Skeletal muscle cell (primary cell): Measurements from ENCODE around the gene PLBD2.

Experiments
- DNase-seq: peaks from one replicate; pipeline ENCODE4 v3.0.0-alpha.2; 2010; ENCODE audit warnings: low read depth
- H3K4me3 ChIP-seq: 2 replicates; pipeline ENCODE4 v1.5.1; 2011; ENCODE audit warnings: low read depth, mild to moderate bottlenecking, control low read depth, low read length, moderate library complexity

PLBD2 gene

DNA sequence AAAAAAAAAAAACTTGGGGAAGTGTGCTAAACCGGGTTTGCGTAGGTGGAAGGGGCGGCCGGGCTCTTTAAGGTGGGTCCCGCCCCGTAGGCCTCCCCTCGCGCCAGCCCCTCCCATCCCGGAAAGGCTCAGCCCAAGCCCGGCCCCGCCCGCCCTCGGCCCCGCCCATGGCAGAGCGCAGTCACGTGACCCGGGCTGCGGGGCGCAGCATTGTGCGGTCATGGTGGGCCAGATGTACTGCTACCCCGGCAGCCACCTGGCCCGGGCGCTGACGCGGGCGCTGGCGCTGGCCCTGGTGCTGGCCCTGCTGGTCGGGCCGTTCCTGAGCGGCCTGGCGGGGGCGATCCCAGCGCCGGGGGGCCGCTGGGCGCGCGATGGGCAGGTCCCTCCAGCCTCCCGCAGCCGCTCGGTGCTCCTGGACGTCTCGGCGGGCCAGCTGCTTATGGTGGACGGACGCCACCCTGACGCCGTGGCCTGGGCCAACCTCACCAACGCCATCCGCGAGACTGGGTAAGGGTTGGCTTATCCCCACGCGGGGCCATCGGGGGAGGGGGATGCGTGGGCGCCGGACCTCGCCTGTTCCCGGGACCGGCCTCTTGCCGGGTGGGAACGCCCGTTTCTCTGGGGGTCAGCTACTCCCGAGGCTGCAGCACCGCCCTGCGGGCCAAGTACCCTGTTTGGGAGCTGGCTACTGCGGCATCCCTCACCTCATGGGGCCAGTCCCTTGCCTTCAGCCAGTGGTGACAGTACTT, at the start of gene PLBD2:
PLBD2 (plus strand) TSS at position 207 of the 752 bp plus-strand sequence; CDS start at position 221, 14 bp downstream.
- H3K4me3 ChIP-seq: peak within 1 kb of the TSS; percentile 85
- DNase-seq: peak; percentile 76

- H3K4me3 ChIP-seq: no peak overlapping the region
- DNase-seq: no peak
Measured at GRCh38 chr12:113310489-113310888, 47.9 kb upstream of the PLBD2 start.

DNA sequence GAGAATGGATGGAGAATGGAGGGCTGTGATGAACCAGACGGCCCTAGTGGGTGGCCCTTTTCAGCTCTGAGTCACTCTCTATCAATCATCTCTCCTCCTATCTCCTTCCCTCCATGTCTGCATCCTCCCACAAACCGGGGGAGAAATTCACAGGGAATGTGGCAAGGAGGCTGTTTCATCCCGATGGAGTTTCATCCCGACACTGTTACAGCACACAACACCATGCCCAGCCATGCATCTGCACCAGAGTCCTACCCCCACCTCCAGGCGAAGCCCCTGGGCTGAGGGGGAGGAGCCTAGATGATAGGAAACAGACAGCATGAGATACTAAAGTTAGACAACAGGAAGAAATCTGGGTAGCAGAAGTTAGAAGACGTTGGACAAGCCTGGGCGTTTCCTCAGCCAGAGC, 44.3 kb upstream of the PLBD2 start:
- no peak overlapping the region for H3K4me3 ChIP-seq
- no peak for DNase-seq

GRCh38 chr12:113315358-113315757, 43.0 kb upstream of the PLBD2 start:
- no peak for DNase-seq
- H3K4me3 ChIP-seq: no peak overlapping the region

DNA sequence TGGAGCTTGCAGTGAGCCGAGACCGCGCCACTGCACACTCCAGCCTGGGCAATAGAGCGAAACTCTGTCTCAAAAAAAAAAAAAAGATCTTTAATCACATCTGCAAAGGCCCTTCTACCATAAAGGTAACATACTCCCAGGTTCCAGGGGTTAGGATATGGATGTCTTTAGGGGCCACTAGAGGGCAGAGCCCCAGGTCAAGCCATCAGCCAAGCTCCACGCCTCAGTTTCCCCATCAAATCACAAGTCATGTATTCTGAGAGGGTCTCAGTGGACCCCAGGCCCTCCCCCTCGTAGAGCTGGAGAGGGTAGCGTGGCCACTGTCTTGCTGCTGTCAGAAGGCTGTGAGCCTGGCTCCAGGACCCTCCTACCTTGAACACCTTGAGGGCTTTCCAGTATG, 42.2 kb upstream of the PLBD2 start:
- H3K4me3 ChIP-seq: no peak overlapping the region
- no peak for DNase-seq

DNA sequence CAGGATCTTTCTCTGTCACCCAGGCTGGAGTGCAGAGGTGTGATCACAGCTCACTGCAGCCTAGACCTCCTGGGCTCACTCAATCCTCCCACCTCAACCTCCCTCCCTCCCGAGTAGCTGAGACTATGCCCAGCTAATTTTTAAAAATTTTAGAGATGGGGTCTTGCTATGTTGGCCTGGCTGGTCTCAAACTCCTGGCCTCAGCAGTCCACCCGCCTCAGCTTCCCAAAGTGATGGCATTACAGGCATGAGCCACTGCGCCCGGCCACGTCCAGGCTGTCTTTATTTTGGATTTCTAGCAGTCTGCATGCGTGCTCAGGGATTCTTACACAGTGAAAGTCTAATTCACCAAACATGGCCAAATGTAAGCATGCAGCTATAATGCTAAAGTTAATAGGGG, 41.3 kb upstream of the PLBD2 start:
- no peak for DNase-seq
- H3K4me3 ChIP-seq: no peak overlapping the region

- DNase-seq: no peak
- H3K4me3 ChIP-seq: no peak overlapping the region
Measured at GRCh38 chr12:113318046-113318656, 40.2 kb upstream of the PLBD2 start.

- no peak overlapping the region for H3K4me3 ChIP-seq
- no peak for DNase-seq
Measured at GRCh38 chr12:113318900-113319628, 39.3 kb upstream of the PLBD2 start.

GRCh38 chr12:113320401-113320800, 38.0 kb upstream of the PLBD2 start:
- DNase-seq: no peak
- no peak overlapping the region for H3K4me3 ChIP-seq

GRCh38 chr12:113322343-113322742, 36.0 kb upstream of the PLBD2 start:
- no peak for DNase-seq
- no peak overlapping the region for H3K4me3 ChIP-seq

DNA sequence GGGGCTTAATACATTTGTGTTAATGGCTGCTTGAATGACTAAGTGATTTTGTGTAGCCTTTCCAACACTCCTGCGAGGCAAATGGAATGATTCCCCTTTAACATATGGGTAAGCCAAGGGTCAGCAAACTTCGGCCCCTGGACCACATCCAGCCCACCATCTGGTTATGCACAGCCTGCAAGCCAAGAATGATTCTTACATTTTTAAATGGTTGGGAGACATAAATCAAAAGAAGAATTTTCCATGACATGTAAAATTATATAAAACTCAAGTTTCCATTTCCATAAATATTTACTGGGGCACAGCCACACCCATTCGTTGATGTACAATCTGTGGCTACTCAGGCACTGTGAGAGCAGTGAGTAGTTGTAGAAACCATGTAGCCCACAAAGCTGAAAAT, 32.5 kb upstream of the PLBD2 start:
- no peak for DNase-seq

GRCh38 chr12:113326775-113327395, 31.5 kb upstream of the PLBD2 start:
- DNase-seq: no peak
- no peak overlapping the region for H3K4me3 ChIP-seq

More for the DNA sequence above, 32.5 kb upstream of the PLBD2 start:
- H3K4me3 ChIP-seq: no peak overlapping the region

- no peak for DNase-seq
- no peak overlapping the region for H3K4me3 ChIP-seq
Measured at GRCh38 chr12:113328368-113328889, 30.0 kb upstream of the PLBD2 start.

DNA sequence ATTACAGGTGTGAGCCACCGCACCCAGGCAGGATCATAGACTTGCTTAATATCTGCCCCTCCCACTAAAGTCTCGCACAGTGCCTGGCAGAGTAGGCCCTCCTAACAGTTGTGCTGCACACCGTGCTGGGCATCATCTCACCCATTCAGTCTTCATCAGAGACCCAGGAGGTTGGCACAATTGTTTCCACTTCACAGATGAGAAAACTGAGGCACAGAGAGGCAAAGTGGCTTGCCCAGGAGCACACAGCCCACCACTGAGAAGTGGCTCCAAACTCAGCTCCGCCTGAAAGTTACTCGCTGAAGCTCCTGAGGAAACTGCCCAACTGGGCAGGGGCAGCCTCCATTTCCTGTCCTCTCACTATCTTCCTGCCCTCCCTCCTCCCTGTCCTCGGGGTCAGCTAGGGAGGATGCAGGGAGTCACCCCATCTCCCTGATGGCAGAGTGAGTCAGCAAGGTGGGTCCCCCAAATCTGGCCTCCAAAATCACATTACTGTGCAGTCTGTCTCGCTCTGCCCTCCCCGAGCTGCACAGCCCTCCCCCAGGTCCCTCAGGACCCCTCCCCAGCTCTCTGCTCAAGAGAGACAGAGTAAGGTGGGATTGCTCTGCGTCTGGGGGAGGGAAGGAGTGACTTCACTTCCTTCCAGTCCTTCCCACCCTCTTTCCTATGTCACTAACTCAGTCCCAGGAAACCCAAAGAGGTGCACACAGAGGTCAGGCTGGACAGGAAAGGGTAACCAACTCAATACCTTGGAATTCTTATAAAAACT, 29.2 kb upstream of the PLBD2 start:
- DNase-seq: no peak
- H3K4me3 ChIP-seq: no peak overlapping the region

- H3K4me3 ChIP-seq: no peak overlapping the region
- no peak for DNase-seq
Measured at GRCh38 chr12:113329791-113330417, 28.5 kb upstream of the PLBD2 start.

- no peak overlapping the region for H3K4me3 ChIP-seq
- DNase-seq: no peak
Measured at GRCh38 chr12:113330505-113330904, 27.9 kb upstream of the PLBD2 start.

- DNase-seq: no peak
- no peak overlapping the region for H3K4me3 ChIP-seq
Measured at GRCh38 chr12:113332688-113333417, 25.5 kb upstream of the PLBD2 start.

DNA sequence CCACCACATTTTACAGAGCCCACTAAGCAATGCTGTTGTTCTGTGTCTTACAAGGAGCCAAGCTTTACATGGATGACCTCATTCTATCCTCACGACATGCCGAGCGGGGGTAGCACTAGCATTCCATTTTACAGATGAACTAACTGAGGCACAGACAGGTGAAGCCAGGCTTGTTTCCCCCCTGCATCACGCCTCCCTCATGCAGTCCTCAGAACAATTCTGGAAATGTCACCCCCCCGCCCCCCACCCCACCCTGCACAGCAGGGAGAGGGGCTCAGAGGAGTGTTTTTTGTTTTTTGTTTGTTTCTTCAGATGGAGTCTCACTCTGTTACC, 25.0 kb upstream of the PLBD2 start:
- no peak overlapping the region for H3K4me3 ChIP-seq

More for the DNA sequence above, 25.0 kb upstream of the PLBD2 start:
- DNase-seq: no peak
